Kidney epithelial cell (primary cell): Measurements from ENCODE around the gene CD81. TPM values are rescaled to one million over a fixed set of nuclear protein-coding genes. Genes with fewer than 3 reads are reported as not detected.

Source experiments
- DNase-seq: peaks from one replicate; pipeline ENCODE4 v3.0.0-alpha.2; 2010; ENCODE audit warnings: low read depth
- H3K27me3 ChIP-seq: 2 replicates; pipeline ENCODE4 v1.6.0; 2011; ENCODE audit warnings: low read length; ENCODE audit not compliant: control insufficient read depth, insufficient read depth
- H3K36me3 ChIP-seq: 2 replicates; pipeline ENCODE4 v1.5.1; 2011; ENCODE audit warnings: low read length; ENCODE audit not compliant: control insufficient read depth, insufficient read depth
- H3K4me3 ChIP-seq: 2 replicates; pipeline ENCODE4 v1.5.1; 2011; ENCODE audit warnings: low read depth, mild to moderate bottlenecking, control low read depth, low read length
- total RNA-seq: library from RNA; depleted of rRNA; stranded (reverse); fragments of >200 nt; gene quantifications from 2 replicates; pipeline ENCODE4 v1.2.3, GENCODE V29; 2015
- TF ChIP-seq, protein P1 (sequence below): IDR thresholded peaks from 2 replicates; pipeline ENCODE4 v1.5.1; 2011; ENCODE audit warnings: mild to moderate bottlenecking, moderate library complexity, low read length, control low read depth, inconsistent platforms; ENCODE audit not compliant: insufficient read depth, poor library complexity, severe bottlenecking

Gene CD81
- total RNA-seq, 1 donor from 2014 or later, result 216 TPM

GRCh38 chr11:2408671-2409070 lies 31.6 kb downstream of the CD81 start:
- TF ChIP-seq, protein P1, sequence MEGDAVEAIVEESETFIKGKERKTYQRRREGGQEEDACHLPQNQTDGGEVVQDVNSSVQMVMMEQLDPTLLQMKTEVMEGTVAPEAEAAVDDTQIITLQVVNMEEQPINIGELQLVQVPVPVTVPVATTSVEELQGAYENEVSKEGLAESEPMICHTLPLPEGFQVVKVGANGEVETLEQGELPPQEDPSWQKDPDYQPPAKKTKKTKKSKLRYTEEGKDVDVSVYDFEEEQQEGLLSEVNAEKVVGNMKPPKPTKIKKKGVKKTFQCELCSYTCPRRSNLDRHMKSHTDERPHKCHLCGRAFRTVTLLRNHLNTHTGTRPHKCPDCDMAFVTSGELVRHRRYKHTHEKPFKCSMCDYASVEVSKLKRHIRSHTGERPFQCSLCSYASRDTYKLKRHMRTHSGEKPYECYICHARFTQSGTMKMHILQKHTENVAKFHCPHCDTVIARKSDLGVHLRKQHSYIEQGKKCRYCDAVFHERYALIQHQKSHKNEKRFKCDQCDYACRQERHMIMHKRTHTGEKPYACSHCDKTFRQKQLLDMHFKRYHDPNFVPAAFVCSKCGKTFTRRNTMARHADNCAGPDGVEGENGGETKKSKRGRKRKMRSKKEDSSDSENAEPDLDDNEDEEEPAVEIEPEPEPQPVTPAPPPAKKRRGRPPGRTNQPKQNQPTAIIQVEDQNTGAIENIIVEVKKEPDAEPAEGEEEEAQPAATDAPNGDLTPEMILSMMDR, result no peak
- Histone ChIP-seq H3K27me3 (peaks cover 39% of the 10 kb centered on the region), H3K4me3 (no peak overlapping the region), H3K36me3 (peaks cover 1% of the 10 kb centered on the region)
- no peak for DNase-seq

DNA sequence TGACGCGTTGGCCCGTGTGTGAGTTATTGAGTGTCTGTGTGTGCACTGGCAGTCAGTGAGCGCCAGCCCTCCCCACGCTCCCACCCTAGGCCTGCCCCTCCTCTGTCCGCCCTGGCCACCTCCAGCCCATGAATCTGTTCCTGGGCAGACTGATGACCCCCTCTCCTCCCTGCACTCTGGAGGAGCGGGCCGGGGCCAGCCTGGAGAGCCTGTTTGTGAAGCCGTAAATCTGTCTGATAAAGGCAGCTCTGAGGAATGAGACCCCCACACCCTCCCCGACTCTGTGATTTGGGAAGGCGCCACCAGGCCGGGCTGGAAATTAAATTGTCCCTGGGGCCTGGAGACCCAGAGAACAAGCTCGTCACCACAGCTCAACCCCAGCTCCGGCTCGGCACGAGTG lies 32.0 kb downstream of the CD81 start:
- Histone ChIP-seq H3K27me3 (peaks cover 39% of the 10 kb centered on the region), H3K36me3 (no peaks in the 10 kb centered on the region), H3K4me3 (no peak overlapping the region)
- DNase-seq, result no peak
- TF ChIP-seq, protein P1, result no peak

DNA sequence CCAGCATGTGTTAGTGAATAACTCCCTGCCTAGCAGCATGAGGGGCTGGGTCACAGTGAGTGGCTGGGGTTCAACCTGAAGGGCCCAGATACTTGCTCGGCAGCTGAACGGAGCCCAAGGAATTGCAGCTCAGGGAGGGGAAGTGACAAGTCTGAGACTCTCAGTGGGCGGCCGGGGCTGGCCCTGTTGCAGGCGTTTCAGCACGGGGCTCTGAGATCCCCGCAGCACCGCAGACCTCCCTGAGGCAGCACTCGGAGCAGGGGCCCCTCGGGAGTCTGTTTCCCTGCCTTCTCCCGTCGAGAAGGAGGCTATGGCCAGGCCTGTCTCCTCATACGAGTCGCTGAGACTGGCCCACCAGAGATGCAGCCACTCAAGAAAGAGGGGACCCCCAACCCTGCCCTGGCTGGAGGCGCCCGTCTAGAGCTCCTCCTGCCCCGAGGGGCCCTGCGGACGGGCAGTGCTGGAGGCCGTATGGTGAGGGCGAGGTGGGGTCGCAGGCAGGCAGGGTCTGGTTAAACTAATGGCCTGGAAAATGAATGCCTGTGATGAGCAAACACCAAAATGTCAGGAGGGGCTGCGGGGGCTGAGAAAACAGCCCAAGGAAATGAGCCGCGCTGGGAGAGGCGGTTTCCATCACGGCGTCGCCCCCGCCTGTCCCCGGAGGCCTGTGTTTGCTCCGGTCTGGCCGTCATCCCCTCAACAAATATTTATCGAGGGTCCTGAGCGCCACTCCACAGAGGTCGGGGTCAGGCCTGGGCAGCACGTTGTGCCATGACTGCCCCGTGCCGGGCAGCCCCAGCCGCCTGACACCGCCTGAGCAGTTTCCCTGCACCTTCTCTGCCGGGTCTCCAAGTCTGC lies 32.7 kb downstream of the CD81 start:
- Histone ChIP-seq H3K27me3 (peaks cover 39% of the 10 kb centered on the region), H3K36me3 (no peaks in the 10 kb centered on the region), H3K4me3 (no peak overlapping the region)
- TF ChIP-seq, protein P1, result no peak
- DNase-seq, result no peak

GRCh38 chr11:2410616-2411015 lies 33.5 kb downstream of the CD81 start:
- TF ChIP-seq, protein P1, result no peak
- no peak overlapping the region for H3K4me3 ChIP-seq
- peaks cover 39% of the 10 kb centered on the region for H3K27me3 ChIP-seq

DNA sequence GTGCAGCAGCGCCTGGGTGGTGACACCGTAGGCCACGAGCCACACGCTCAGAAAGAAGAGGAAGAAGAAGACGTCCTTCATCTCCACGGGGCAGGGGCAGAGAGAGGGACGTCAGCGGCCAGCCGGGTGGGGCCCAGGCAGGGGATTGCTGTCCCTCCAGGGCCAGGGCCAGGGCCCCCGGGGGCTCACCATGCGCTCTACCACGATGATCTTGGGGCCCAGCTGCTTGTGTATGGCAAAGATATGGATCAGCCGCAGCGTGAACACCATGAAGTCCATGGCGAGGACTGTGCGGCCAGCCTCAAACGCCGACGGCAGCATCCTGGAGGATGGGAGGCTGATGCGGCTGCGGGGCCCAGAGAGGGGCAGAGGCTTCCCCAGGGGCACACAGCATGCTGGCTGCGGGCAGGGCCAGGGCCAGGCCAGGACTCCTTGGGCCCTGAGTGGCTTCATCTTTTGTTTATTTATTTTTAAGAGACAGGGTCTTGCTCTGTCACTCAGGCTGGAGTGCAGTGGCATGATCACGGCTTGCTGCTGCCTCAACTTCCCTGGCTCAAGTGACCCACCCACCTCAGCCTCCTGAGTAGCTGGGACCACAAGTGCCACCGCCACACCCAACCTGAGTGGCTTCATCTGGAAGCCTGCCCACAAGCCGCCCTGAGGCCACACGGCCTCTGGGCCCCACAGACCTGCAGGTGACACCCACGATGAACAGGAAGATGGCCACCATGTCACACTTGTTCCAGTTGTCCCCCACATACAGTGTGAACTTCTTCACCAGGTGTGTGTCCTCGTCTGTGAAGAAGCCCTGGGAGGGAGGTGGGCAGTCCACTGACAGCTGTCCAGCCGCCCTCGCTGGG lies 34.6 kb downstream of the CD81 start:
- H3K36me3 ChIP-seq, result no peaks in the 10 kb centered on the region
- no peak for DNase-seq
- peaks cover 35% of the 10 kb centered on the region for H3K27me3 ChIP-seq
- TF ChIP-seq, protein P1, result no peak
- no peak overlapping the region for H3K4me3 ChIP-seq

More at GRCh38 chr11:2410616-2411015, 33.5 kb downstream of the CD81 start:
- no peaks in the 10 kb centered on the region for H3K36me3 ChIP-seq
- DNase-seq, result no peak
